HepG2 (cell line): ENCODE results near the gene FBF1. TPM values are rescaled to one million over a fixed set of nuclear protein-coding genes. Genes with fewer than 3 reads are reported as not detected.

Experiments
- ATF4 ChIP-seq, 2 experiments: fragments of 450-650 bp in 1 of 2; sonication (generic) in 1 of 2; formaldehyde crosslinking; IDR thresholded peaks; 2 replicates each; pipeline versions ENCODE4 v1.5.0 to v1.8.0; 2020 to 2022; ENCODE audit warnings: mild to moderate bottlenecking in 1 of 2, missing genetic modification reagents in 1 of 2
- BATF2 ChIP-seq: sonication (generic); formaldehyde crosslinking; IDR thresholded peaks from 2 replicates; pipeline ENCODE4 v1.8.0; 2022; ENCODE audit warnings: mild to moderate bottlenecking, missing genetic modification reagents, moderate library complexity
- GPN1 ChIP-seq: sonication (generic); formaldehyde crosslinking; IDR thresholded peaks from 2 replicates; pipeline ENCODE4 v1.5.1; 2020; ENCODE audit warnings: missing genetic modification reagents, borderline replicate concordance
- LCORL ChIP-seq, 2 experiments: fragments of 450-650 bp in 1 of 2; sonication (generic) in 1 of 2; formaldehyde crosslinking in 1 of 2; IDR thresholded peaks; 2 replicates each; pipeline versions ENCODE4 v1.5.0 to v1.6.1; 2017 to 2020; ENCODE audit warnings: antibody characterized with exemption in 1 of 2, missing genetic modification reagents in 1 of 2
- MLXIP ChIP-seq: sonication (generic); formaldehyde crosslinking; IDR thresholded peaks from 2 replicates; pipeline ENCODE4 v1.9.0; 2021; ENCODE audit warnings: missing genetic modification reagents, borderline replicate concordance
- NFAT5 ChIP-seq: sonication (generic); formaldehyde crosslinking; IDR thresholded peaks from 2 replicates; pipeline ENCODE4 v1.4.0; 2020; ENCODE audit warnings: missing genetic modification reagents
- NFE2 ChIP-seq: sonication (generic); formaldehyde crosslinking; IDR thresholded peaks from 2 replicates; pipeline ENCODE4 v1.4.0; 2020; ENCODE audit warnings: missing genetic modification reagents
- NR1H2 ChIP-seq: sonication (generic); formaldehyde crosslinking; IDR thresholded peaks from 2 replicates; pipeline ENCODE4 v1.8.1; 2022; ENCODE audit warnings: low read depth, missing genetic modification reagents, borderline replicate concordance
- RARA ChIP-seq: IDR thresholded peaks from 2 replicates; pipeline ENCODE4 v1.6.1; 2016; ENCODE audit warnings: missing genetic modification reagents, missing compliant biosample characterization
- SRF ChIP-seq: IDR thresholded peaks from 2 replicates; pipeline ENCODE4 v1.6.1; 2011; ENCODE audit warnings: mild to moderate bottlenecking, low read depth, low read length, moderate library complexity
- ZNF10 ChIP-seq: sonication (generic); formaldehyde crosslinking; IDR thresholded peaks from 2 replicates; pipeline ENCODE4 v1.4.0; 2020; ENCODE audit warnings: mild to moderate bottlenecking, low read depth, missing genetic modification reagents, borderline replicate concordance
- ZNF121 ChIP-seq: sonication (generic); formaldehyde crosslinking; IDR thresholded peaks from 2 replicates; pipeline ENCODE4 v1.5.0; 2020; ENCODE audit warnings: mild to moderate bottlenecking, missing genetic modification reagents
- ZNF124 ChIP-seq: sonication (generic); formaldehyde crosslinking; IDR thresholded peaks from 2 replicates; pipeline ENCODE4 v1.4.0; 2020; ENCODE audit warnings: missing genetic modification reagents
- ZNF232 ChIP-seq: sonication (generic); formaldehyde crosslinking; IDR thresholded peaks from 2 replicates; pipeline ENCODE4 v1.4.0; 2020; ENCODE audit warnings: missing genetic modification reagents, borderline replicate concordance
- ZNF720 ChIP-seq: sonication (generic); formaldehyde crosslinking; IDR thresholded peaks from 2 replicates; pipeline ENCODE4 v1.4.0; 2020; ENCODE audit warnings: missing genetic modification reagents
- ZNF790 ChIP-seq: sonication (generic); formaldehyde crosslinking; IDR thresholded peaks from 2 replicates; pipeline ENCODE4 v1.8.0; 2022; ENCODE audit warnings: missing genetic modification reagents, mild to moderate bottlenecking, borderline replicate concordance
- ZSCAN20 ChIP-seq: sonication (generic); formaldehyde crosslinking; IDR thresholded peaks from 2 replicates; pipeline ENCODE4 v1.4.0; 2020; ENCODE audit warnings: missing genetic modification reagents, mild to moderate bottlenecking, borderline replicate concordance
- ZSCAN9 ChIP-seq: IDR thresholded peaks from 2 replicates; pipeline ENCODE4 v1.6.1; 2016; ENCODE audit warnings: borderline replicate concordance
- polyA plus RNA-seq, 8 experiments: library from polyadenylated mRNA; depleted of rRNA in 3 of 8; stranded (reverse) in 7 of 8; unstranded in 1 of 8; fragments of >200 nt; fragmentation: Illumina TruSeq in 4 of 8; extraction: Trizol in 4 of 8; gene quantifications; 2 replicates each; pipeline versions ENCODE4 v1.2.1 to v1.2.3, GENCODE V29; 2011 to 2016; ENCODE audit warnings: low read depth in 4 of 8, missing spikeins in 1 of 8, mixed read lengths in 1 of 8; ENCODE audit not compliant: insufficient read depth in 1 of 8
- total RNA-seq, 5 experiments: library from RNA; depleted of rRNA; stranded (reverse); fragments of >200 nt; fragmentation: Illumina TruSeq; extraction: Trizol; gene quantifications; 2 replicates each; pipeline ENCODE4 v1.2.3, GENCODE V29; 2016; ENCODE audit warnings: low read depth in 1 of 5

Gene FBF1
- total and polyA plus RNA-seq, 2 of the 13 experiments (the other 11 are each of a cell fraction or from before 2014, with no cell fraction given): 2.4 to 8.1 TPM

GRCh38 chr17:75892556-75893224 is 48.2 kb downstream of the FBF1 start (continued):
- peak; percentile 84 for TF ChIP-seq NFAT5
- TF ChIP-seq SRF: no peak
- TF ChIP-seq ZNF121 (CRISPR knock-in tag): peak; percentile 64; the same call in 1 of the 2 replicates
- no peak for TF ChIP-seq GPN1 (CRISPR knock-in tag)
- TF ChIP-seq BATF2 (CRISPR knock-in tag): no peak
- TF ChIP-seq ATF4 (CRISPR knock-in tag; IDR thresholded peaks at IDR 0.05): no peak
- TF ChIP-seq ZNF232 (CRISPR knock-in tag): peak; percentile 34; the same call in 1 of the 2 replicates
- no peak; the same call in 1 of the 2 replicates for TF ChIP-seq RARA (CRISPR knock-in tag)
- no peak for TF ChIP-seq ZNF124 (CRISPR knock-in tag)
- TF ChIP-seq ZSCAN20 (CRISPR knock-in tag): peak; percentile 61; the same call in 1 of the 2 replicates
- no peak for TF ChIP-seq ZNF790
- TF ChIP-seq LCORL (IDR thresholded peaks at IDR 0.05): no peak
- peak; percentile 86 for TF ChIP-seq LCORL (CRISPR knock-in tag; IDR thresholded peaks at IDR 0.05)
- no peak for TF ChIP-seq NFE2 (CRISPR knock-in tag)
- TF ChIP-seq ZNF10 (CRISPR knock-in tag): no peak
- TF ChIP-seq MLXIP (CRISPR knock-in tag): no peak
- TF ChIP-seq ZNF720 (CRISPR knock-in tag): no peak
- no peak; the same call in 1 of the 2 replicates for TF ChIP-seq ZSCAN9 (CRISPR knock-in tag)
- peak; percentile 64 for TF ChIP-seq NR1H2 (CRISPR knock-in tag)
